Measurements from ENCODE around the gene PPP1R13B. TPM values are rescaled to one million over a fixed set of nuclear protein-coding genes. Genes with fewer than 3 reads are reported as not detected.

Gene PPP1R13B
- total RNA-seq, 1 donor from 2014 or later, result 35.9 TPM

DNA sequence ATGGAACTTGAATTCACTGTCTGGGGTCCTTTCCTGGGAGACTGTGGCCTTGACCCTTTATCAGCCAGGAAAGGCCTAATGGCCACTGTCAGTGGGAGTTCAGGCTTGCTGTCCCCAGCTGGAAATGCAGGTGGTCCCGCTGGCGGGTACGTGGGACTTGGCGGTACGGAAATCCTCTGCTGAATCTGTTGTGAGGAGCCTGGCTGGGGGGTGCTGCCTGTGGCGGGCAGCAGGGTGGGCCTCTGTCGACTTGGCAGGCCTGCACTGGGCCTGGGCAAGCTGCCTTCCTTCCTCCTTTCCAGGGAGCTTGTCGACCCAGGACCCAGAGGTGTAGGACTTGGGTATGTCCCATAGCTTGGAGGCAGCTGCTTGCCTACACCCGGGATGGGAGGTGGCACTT is 105.5 kb downstream of the PPP1R13B start:
- no peak for ATAC-seq

DNA sequence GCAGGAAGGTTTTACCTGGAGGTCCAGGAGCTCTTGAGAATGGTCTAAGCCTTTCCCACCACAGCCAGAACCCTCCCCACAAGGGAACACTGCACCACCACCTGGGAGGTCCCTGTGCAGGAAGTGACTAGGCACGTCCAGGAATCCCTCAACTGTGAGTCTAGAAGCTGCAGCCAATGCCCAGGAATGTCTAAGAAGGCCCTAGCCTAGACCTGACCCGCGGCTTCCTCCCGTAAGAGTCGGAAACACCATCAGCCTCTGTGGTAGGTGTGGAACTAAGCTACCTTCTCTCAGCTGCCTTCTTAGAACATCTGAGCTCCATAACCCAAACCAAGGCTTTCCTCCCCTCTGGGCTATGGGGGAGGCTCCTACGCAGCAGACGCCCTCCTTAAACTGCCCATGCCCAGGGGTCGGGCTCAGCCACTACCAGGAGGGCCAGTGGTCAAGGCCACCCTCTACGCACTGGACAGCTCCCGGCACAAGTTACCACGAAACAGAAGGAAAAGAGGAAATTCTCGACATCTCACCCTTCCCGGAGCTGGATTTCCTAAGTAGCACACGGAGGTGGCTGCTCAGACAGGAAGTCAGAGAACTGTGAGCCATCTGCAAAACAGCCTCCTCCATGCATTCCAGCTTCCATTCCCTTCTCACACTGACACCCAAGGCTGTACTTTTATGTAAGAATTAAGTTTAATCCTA is 106.2 kb downstream of the PPP1R13B start:
- ATAC-seq, result no peak

DNA sequence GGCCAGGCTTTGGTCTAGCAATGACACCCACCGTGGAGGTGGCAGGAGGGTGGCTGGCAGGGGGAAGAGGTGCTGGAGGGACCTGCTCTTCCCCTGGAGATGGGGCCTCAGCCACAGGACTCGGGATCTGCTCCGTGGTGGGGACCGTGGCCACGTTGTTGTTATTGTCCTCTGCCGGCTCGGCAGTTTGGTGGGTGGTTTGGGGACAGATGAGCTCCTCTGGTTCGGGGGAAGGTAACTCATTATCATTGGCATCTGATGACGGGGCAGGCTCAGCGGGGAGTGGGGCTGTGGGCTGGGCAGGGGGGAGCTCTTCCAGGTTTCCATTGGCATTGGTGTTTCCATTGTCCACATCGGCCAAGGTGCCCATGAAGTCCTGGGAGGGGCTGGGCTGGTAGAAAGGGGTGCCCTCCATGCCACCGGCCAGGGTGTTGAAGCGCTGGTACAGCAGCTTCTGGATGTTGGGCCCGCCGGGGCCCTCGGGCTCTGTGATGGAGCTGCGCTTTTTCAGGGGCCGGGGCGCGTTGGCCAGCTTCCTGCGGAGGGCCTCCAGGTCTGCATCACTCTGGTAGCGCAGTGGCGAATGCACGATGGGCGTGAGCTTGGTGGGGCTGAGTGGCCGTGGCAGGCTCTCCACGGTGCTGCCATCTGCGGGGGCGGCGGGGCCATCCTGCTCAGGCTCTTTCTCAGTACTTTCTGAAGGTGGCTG is 107.4 kb downstream of the PPP1R13B start:
- ATAC-seq, result no peak

DNA sequence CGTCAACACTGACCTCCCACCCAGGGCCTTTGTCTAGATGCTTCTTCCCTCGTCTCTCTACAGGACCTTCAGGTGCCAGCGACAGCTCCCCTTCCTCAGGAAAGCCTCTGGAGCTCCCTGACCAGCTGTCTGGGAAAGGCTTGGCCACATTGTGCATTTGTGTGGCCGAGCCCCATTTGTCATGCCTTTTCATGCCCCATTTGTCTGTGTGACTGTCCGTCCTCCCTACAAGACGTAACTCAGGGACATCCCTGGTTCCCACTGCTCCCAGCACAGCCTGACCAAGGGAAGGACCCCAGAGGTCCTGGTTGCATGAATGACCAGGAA is 107.9 kb downstream of the PPP1R13B start:
- no peak for ATAC-seq

DNA sequence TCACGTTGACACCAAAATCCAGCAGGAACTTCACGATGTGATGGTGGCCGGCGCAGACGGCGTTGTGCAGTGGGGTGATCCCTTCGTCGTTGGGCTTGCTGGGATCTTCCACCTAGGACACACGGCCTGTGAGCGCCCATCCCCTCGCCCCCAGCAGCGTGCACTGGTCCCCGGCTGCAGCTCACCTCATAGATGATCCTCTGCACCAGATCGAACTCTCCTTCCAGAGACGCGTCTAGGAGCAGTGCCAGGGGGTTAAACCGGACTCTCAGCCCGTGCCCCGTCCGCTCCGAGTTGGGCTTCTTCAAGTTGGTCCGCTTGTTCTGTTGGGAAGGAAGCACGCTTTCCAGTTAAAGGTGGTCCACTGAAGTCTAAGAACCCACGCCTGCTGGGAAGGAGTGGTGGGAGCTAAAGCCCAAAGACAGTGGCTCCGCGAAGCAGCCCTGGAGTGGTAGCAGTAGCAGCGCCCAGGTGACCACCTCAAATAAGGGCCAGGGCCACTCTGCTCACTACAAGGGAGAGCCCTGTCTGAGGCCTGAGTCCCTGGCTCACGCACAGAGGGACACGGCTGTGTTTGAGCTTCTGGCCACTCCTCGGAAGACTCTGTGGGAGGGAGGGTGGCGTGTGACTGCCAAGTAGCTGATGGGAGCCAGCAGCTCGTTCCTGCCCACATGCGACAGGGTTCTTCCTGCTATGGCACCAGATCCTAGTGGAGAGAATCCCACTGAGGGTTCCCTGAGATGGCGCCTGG is 108.5 kb downstream of the PPP1R13B start:
- no peak for ATAC-seq

DNA sequence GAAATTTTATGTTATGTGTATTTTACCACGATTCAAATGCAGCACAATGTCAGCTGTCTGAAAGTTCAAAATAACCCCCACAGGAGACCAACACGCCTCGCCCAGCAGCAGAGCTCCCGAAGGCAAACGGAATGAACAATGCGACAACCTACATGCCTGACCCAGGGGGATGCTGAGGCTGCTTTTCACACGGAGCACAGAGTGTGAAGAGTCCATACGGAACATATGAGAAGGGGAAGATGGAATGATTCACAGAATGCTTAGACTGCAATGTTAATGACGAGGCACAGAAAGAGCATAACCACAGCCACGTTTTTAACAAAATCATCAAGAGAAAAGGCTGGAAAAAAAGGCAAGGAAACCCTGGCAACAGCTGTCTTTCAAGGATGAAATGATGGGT is 109.2 kb downstream of the PPP1R13B start:
- ATAC-seq, result no peak

DNA sequence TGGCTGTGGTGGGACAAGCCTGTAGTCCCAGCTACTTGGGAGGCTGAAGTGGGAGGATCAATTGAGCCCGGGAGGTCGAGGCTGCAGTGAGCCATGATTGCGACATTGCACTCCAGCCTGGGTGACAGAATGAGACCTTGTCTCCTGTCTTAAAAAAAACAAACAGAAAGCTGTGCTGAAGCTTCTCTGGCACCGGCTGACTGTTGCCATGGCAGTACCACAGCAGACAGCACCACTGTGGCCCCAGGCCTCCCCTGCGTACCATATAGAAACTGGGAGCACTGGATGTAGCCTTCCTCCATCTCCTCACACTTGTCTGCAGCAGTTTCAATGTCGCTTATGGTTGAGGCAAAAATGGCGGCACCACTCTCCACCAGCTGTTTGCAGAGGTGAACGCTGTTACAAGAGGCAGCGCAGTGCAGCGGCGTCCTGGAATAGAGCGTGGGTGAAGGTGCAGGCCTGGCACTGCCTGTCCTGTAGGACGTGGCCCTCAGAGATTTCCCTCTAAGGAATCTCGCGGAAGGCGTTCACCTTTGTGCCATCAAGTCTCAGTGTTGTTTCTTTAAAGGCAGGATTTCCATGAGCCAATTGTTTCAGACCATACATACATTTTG is 109.8 kb downstream of the PPP1R13B start:
- no peak for ATAC-seq

DNA sequence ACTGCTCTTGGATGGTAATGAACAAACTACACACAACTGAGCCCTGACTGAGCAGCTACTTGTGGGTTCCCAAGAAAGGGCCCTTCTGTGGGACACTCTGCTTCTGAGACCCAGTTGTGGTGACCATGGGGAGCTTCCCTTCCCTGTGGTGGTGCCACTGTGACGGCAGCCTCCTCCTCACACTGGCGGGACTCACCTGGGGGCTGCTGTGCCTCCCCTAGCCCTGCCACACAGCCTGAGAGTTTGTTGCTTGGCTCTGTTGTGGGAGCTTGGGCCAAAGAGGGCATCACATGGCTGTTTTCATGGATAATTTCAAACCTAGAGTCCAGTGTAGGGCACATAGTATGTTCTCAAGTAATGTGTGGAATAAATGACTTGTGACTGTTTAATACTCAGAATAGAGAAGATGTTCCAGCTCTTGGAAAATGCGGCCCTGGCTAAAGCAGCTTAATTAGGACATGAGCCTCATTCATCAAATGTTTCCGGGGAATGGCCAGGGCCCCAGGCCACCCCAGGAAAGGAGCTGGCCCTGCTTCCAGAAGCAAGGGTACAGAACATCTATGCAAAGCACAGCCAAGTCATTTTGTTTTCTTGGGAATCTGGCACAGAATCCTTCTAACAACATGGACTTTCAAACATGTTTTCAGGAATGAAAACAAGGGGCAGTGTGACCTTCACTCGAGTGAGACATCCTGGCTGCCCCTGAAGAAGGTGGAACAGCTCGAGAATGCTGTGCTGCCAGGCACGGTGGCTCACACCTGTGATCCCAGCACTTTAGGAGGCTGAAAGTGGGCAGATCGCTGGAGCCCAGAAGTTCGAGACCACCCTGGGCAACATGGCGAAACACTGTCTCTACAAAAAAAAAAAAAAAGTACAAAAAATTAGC is 110.6 kb downstream of the PPP1R13B start:
- no peak for ATAC-seq

DNA sequence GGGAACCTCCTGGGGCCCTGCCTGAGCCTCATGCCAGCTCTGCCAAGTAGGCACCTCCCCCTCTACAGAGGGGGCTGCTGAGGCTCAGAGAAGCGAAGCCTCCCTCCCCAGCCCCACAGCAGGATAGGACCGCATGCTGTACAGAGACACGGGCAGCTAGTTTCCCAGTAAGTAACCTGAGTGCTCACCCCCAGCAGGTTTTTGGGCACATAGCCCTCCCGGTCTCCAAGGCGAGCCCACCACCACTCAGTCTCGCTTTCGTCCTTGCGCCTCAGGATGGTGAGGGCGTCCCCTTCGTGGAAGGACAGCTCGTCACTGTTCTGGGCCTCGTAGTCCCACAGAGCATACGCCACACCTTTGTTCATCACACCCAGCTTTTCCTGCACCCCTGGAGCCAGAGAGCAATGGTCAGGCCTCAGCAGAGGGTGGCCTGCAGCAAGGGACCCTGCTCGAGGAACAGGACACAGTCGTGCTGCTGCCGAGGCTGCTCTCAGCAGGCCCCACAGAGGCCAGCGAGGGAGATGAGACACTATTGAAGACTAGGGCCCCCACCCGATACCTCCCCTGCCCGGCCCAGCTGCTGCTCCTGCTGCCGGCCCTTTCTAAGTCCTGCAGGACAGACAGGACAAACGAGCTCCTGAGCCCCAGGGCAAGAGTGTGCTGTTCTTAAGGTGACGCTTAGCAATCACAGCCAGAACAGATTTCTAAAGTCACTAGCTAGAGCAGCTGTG is 111.4 kb downstream of the PPP1R13B start:
- ATAC-seq, result peak; percentile 76

DNA sequence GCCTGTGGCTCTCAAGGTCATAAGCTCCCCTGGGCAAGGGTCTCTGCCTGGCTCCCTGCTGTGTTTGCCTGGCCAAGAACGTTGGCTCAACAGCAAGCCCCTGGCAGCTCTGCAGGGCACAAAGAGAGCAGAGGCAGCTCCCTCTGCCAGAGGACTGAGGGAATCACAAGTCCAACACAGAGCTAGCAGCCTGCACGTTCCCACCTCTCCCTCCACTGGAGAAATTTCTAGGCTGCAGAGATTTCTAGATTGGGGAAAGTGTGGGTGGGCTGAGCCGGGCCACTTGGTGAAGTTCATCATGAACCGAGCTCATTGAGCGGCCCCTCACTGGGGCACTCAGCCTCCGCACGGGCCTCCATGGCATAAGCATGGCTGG is 111.9 kb downstream of the PPP1R13B start:
- no peak for ATAC-seq

DNA sequence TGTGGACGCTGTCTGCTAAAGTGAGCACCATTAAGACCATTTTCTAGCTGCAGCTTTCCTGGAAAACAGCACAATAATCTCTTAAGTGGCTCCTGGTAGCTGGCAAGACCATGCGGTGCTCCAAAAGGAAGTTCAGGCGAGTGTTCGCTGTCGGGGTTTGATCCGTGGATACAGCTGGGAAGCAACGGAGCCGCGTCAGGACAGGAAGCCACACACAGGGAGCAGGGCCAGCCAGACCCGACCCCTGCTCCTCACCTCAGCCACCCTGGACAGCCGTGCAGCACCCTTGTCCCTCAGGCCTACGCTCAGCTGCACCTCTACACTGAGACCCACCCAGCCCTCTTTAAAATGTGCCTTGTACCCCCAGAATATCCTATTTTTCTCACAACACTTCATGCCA is 112.4 kb downstream of the PPP1R13B start:
- ATAC-seq, result no peak

DNA sequence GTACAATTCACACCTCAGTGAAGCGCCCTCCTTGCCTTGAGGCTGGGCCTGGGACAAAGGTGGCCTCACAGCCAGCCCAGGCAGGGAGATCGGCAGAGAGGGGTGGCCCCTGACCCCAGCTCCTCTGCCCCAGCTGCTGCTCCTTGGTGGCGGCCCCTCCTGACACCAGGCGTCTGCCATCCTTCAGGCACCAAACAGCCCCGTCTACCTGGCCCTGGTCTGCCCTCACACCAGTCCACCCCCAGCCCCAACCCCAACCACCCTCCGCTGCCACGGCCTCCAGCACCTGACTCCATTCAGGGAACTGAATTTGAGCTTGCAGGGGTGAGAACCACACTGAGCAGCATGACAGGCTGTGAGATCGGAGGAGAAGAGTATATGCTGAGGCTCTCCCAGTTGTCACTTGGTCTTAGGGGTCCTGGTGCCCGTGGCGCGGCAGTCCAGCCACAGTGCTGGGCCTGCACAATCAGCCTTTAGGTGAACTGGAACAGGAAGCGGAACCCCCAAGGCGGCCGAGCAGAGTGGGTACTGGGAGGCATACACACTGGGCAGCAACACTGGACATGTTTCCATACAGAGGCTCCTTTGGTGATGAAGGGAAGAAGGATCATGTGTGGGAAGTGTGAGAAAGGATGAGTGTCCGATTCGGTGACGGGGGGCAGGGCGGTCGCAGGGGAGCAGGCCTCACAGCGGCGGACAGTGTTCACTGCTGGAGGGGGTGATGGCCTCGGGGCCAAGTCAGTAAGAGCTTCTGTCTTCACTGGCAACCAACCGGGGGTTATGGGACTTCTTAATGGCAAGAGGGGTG is 113.1 kb downstream of the PPP1R13B start:
- no peak for ATAC-seq

DNA sequence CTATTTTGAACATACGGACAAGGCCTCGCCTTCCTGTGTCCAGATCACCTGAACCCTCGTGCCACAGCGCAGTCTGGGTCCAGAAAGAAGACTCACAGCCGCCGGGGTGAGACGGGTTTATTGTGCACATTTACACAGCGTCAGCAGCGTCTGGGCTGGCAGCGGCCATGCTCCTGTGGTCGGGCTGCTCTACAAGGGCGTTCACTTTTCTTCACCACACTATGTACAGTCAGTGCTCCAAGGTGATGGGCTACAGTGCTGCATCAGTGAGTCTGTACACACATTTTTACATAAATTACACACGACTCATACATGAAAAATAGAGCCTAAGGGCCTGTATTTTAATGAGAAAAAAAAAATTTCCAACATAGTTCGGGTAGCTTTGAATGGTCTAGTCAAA is 113.7 kb downstream of the PPP1R13B start:
- ATAC-seq, result no peak

DNA sequence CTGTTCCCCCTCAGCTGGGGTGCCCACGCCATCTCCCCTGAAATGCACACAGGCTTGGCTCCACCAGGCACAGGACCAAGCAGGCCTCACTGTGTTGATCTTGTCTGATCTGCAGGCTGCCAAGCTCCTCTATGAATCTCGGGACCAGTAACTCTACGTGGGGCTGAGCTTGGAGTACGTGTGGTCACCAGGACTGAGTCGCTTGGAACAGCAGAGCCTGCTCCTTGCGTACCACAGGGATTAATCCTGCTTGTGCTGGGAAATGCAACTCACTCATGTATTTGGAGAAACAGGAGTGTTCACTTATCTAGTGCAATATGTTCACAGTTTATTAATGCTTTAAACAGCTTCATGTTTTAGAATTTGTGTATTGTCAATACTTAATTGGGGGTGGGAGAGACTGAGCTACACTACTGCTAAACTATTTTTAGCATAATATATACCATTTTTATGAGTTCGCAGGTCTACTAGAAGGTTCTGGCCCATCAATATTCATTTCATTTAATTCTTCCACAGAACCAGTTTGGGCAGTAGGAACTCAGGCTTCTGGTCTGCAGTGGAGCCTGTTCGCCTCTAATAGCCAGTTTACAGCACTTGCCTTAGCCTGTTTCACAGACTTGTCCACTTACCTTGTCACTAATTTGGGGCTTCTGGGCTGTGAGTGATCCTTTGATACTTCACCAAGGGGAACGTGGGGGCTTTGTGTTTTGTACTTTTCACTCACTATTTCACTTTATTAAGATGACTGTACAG is 114.3 kb downstream of the PPP1R13B start:
- no peak for ATAC-seq

DNA sequence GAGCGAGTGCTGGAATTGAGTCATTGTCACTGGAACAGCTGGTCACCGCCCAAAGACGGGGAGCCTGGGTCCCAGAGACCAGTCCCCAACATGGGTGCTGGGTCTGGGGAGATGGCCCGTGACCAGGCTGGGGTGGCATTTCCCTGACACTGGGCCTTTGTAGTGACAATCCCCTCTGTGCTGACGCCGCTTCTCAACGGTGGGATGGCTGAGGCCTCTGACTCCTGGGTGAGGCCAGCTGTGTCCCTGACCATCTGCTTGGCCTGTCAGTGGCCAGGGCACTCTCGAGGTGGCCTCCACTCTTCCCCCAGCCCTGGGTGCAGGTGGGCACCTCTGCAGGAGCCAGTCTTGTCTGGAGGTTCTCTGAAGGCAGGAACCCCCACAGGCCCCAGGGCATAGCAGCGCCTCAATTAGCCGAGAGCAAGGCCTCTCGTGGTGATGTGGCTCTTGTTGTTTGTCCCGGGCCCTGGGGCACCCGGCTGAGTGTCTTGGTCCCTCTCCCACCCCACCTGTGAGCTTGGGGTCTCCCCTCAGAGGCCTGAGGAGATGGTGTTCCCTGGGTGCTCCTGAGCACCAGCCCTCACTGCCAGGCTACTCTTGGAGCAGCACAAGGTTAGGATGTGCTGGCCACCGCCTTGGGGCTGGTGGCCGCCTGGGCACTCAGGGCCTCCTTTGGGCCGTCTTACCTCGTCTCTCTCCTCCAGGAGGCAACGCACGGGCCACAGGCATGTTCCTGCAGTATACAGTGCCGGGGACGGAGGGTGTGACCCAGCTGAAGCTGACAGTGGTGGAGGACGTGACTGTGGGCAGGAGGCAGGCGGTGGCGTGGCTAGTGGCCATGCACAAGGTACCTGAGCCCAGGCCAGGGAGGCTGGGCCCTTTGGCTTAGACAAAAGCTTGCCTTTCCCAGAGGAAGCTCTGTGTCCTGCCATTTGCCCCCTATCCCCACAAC is 115.2 kb downstream of the PPP1R13B start:
- no peak for ATAC-seq

DNA sequence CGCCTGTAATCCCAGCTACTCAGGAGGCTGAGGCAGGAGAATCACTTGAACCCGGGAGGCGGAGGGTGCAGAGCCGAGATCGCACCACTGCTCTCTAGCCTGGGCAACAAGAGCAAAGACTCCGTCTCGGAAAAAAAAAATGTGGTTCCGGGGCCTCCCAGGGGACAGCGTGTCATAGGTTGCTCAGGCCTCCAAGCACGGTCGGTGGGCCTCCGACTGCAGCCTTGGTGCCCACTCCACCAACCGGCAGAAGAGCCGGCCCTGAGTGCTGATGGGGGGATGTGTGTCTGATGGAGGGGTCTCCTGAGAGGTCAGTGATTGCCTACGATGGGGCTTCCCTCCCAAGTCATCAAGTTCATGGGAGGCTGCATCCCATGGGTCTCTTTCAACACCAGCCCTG is 115.9 kb downstream of the PPP1R13B start:
- ATAC-seq, result no peak

DNA sequence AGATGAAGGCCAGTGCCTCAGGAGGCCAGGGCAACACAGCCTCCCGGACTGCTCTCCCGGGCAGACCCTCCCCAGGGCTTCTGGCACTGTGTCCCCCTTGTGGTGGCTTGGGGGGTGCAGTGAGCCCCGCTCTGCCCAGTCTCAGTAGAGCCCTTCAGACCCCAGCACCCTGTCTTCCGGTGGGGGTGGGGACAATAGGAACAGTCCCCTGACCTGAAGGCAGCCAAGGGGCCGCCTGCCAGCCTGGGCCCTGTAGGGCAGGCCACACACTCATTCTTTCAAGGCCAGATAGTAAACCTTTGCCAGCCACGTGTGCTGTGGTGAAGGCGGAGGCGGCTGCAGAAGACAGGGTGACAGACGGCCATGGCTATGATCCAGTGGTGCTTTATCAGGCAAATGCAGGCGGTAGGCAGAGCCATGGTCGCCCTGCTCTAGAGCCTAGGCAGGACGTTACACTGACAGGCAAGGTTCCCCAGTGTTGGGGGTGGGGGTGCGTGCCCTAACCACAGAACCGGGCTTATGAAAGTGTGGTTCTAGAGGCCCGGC is 116.8 kb downstream of the PPP1R13B start:
- peak; percentile 7 for ATAC-seq

Measured in esophagus mucosa (tissue), 1 donor.